UCSD-AML1 (cell line): Measurements from ENCODE around the gene TAS1R3.

ENCODE experiments used
- DNase-seq: peaks from one replicate; lab custom pipeline; 2025; ENCODE audit not compliant: unreplicated experiment; lab: John Stamatoyannopoulos, UW

The TAS1R3 gene

GRCh38 chr1:1336446-1336845 is 5.4 kb downstream of the TAS1R3 start:
- no peak for DNase-seq

DNA sequence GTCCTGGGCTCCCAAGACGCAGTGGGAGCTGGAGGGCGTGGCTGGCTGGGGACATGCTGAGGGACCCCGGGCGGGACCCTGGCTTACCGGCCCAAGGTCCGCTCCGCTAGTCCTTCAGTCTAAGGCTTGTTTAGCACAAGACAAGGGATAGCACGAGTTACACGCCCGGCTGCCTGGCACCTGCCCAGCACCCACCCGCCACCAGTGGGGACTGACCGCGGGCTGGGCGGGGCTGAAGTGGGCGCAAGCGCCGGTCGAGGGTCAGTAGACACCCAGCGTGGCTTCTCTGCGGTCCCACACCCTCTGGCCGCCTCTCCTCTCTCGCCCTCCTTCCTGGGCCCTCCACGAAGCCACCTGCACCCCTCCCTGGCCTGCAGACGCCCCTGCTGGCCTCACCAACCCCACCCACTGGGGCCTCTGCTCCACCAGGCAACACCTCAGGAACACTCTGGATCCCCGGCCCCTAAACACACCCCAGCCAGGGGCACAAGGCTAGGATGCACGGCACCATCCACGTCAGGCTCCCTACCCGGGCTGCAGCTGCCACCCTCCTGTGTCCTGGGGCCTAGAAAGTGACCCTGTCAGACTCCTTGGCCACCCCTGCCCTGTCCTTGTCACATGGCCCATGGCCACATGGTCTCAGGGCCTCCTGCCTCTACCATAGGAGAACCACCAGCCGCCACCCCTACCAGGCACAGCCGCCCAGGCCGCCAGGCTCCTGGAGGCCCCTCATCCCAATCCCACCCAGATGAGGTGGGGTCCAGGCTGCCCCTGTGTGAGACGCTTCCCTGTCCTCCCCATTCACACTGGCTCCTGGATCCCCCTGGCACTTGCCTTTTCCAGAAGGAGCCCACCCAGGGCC is 6.1 kb downstream of the TAS1R3 start:
- no peak for DNase-seq

DNA sequence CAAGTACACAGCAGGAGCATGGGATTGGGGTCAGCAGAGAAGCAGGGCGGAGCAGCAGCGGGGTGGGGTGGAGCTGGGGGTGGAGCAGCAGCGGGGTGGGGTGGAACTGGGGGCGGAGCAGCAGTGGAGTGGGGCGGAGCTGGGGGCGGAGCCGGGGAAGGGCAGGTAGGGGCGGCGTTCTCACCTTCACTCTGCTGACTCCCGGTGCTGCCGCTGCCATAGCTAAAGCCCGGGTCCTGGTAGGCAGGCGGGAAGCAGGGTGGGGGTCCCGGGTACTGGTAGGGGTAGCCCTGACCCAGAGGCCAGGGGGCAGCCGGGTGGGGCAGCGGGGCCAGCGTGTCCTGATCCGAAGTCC is 6.7 kb downstream of the TAS1R3 start:
- no peak for DNase-seq

DNA sequence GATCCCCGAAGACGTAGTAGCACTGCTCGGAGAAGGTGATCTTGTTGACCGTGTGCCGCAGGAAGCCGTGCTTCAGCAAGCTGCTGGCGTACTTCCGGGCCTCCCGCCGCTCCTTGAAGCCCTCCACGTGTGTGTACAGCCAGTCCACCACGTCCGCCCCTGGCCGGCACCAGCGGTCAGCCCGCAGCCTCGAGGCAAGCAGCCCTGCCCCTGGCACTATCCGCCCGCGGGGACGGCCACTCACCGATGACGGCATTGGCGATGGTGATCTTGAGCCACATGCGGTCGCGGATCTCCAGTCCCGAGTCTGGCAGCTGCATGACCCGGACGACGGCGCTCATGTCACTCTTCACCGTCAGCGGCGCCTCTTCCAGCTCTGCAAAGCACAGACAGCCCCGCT is 7.2 kb downstream of the TAS1R3 start:
- DNase-seq: no peak

DNA sequence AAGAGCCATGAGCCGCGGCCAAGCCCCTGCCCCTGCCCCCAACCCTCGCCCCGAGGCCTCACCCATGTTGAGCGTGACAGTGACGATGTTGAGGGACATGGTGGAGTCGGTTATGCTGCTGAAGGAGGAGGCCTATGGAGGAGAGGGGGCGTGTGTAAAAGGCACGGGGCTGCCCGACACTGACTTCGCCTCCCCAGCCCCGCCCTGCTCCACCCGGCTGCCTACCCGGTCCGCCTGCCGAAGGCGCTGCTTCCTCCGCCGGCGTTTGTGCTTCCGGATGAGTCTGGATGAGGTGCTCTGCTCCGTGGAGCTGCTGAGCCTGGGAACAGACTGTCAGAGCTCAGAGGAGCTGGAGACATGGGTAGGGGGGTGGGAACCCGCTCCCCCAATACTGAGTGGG is 9.1 kb downstream of the TAS1R3 start:
- DNase-seq: no peak

DNA sequence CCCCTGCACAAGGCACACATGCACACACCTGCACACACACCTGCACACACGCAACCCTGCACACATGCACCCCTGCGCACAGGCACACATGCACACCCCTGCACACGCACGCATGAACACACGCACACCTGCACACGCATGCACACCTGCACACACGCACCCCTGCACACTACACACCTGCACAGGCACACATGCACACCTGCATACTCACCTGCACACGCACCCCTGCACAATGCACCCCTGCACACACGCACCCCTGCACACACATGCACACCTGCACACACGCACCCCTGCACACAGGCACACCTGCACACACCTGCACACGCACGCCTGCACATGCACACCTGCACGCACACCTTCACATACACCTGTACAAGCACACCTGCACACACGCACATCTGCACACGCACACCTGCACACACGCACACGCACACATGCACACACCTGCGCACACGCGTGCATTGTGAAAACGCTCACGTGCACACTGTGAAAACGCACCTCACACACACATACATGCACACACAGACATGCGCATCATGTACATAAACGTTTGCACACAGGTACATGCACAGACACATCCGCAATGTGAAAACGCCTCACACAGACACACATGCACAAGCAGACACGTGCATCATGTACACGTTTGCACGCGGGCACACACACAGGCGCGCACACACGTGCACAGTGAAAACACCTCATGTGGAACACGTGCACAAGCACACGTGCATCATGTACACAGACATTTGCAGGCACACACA is 9.9 kb downstream of the TAS1R3 start:
- no peak for DNase-seq

DNA sequence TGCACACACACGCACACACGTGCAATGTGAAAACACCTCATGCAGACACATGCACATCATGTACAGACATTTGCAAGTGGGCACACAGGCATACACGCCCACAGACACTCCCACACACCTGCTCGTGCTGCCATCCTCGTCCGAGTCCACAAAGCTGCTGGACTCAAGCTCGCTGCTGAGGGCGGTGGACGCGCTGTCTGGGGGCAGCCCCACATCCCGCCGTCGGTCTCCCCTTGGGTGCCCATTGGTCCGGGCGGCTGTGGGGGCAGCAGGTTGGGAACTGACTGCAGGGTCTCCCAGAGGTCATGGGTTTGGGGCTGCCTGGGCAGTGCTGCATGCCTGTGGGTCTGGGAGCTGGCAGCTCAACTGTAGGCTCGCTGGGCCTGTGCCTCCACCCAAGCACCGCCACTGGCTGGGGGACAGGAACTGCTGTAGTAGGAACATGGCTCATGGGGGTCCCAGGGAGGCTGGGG is 10.5 kb downstream of the TAS1R3 start:
- no peak for DNase-seq

DNA sequence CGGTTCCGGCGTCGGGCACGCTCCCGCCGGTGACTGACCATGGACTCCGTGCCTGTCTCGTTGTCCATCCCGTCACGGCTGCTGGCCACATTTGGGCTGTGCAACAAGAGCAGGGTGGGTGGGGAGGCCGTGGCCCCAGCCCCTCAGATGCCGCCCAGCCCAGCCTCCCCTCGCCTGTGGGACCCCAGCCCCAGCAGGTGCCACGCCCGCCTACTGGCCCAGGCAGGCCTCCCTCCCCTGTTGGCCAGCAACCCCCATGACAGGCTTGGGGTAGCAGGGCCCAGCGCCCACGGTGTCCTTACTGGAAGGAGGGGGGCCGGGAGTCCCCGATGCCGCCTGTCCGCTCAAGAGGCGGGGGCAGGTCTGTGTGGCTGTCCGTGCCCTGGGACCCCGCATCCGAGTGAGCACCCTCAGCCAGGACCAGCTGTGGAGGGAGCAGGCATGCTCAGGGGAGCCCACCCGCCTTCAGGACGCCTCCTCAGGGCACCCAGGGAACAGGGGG is 11.0 kb downstream of the TAS1R3 start:
- no peak for DNase-seq

- no peak for DNase-seq
Observed at GRCh38 chr1:1342584-1343115, 11.6 kb downstream of the TAS1R3 start.

DNA sequence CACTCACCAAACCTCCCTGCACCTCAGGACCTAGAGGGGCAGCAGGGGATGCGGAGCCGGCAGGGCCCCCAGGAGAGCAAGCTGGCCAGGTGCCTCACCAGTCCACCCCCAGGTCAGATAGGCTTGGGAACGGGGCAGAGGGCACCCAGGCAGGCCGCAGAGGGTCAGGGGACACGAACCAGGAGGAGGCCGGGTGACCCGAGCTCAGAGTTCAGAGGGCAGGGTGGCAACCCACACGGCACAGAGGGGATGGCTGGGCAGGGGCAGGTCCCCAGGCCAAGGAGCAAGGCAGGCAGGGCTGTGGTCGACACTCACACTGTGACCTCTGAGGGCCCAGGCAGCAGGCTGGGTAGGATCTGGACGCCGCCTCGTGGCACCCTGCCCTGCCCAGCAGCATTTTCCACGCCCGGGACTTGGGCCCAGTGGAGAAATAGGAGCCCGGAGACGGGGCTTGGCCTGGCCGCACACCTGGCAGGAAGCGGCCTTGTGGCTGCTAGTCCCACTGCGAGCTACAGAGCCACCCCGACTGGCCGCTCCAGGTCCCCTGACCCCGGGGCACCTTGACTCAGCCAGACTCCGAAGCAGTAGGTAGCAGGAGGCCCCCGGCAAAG is 12.8 kb downstream of the TAS1R3 start:
- DNase-seq: no peak

DNA sequence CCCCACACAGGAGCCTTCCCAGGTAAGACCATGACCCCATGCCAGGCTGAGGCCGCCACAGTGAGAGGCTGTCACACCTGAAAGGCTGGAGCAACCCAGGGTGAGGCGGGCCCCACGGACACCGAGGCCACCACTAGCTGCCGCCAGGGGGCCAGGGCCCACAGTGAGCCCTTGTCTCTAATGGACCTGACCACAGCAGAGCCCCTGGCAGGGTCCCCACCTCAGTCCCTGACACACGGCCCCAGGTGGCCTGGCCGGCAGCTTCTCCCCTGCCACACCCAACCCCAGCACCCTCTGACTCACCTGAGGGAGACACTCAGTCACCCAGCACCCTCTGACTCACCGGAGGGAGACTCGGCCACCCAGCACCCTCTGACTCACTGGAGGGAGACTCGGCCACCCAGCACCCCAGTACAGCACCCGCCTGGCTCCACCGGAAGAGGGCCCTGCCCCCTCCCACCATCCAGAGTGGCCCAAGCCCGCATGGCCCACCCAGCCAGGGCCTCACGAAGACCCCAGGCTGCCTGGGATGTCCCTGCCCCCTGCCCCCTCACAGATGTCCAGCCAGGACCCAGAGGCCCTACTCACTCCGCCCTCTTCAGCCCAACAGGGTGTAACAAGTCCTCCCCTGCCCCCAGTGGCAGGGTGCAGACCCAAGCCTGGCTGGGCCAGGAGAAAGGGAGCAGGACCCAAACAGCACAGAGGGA is 13.7 kb downstream of the TAS1R3 start:
- no peak for DNase-seq

DNA sequence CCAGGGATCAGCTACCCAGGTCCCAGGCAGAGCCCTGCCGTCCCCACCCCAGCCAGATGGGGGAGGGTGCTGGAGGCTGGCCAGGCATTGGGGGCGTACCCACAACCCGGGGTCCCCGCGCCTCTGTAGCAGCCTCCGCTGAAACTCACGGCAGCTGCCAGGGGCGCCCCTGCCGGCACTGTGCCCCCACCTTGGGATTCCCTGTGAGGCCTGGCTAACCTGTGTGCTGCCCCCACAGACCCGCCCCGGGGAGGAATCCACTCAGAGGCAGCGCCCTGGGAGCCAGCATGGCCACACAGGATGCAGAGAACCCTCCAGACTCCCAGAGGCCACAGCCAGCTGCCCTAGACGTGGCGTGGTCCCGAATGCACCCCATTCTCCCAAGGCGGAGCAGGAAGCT is 14.3 kb downstream of the TAS1R3 start:
- DNase-seq: no peak

- no peak for DNase-seq
Observed at GRCh38 chr1:1345860-1346500, 14.9 kb downstream of the TAS1R3 start.

- DNase-seq: no peak
Observed at GRCh38 chr1:1346501-1346890, 15.4 kb downstream of the TAS1R3 start.

GRCh38 chr1:1347026-1347595 is 16.0 kb downstream of the TAS1R3 start:
- DNase-seq: no peak

DNA sequence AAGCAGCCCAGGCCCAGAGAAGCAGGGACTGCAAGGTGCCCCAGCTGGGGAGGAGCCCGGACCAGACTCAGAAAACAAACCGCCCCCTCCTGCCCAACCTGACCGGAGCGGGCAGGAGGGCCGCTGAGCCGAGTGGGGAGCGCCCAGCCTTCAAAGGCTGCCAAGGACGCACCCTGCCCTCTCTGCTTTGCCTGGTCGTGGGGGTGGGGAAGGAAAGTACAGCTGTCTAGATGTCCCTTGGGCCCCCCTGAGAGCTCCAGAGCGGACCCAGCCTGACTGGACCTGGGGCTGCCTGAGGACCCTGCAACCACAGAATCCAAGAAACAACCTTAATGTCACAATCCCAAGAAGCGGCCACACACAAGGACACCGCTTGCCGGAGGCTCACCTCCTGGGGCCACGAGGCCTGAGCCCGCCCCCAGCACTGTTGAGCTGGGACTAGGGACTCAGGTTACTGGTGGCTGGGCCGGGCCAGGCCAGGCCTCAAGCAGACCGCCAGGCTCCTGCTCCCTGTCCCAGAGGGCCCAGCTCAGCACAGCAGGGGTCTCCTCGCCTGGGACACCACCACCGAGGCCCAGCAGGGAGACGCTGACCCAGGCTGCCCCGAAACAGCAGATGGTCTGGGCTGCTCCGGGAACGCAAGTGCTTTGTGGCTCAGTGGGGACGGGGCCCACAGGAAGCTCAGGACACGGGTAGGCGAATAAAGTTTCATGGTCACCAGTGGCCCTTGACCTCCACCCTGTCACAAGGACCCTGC is 16.8 kb downstream of the TAS1R3 start:
- DNase-seq: no peak

- no peak for DNase-seq
Observed at GRCh38 chr1:1348420-1349255, 17.6 kb downstream of the TAS1R3 start.

- DNase-seq: peak; percentile 78
Observed at GRCh38 chr1:1349256-1350012, 18.4 kb downstream of the TAS1R3 start, which contains the start of gene DVL1. DVL1 (minus strand) TSS chr1:1349418; CDS start chr1:1349065, 353 bp downstream.
